AG09319 (cell line): ENCODE measurements around the gene MGAT4A.
"Not testable (repeated sequence)": the region's sequence is repeated elsewhere in the genome, so short reads cannot be mapped to it uniquely, and the experiment has no call there.

Source experiments
- DNase-seq: peaks from one replicate; pipeline ENCODE4 v3.0.0-alpha.2; 2010; ENCODE audit warnings: low read depth; ENCODE audit errors: extremely low read depth
- TF ChIP-seq, protein P1 (sequence below): IDR thresholded peaks from 2 replicates; pipeline ENCODE4 v1.5.1; 2011; ENCODE audit warnings: low read depth, mild to moderate bottlenecking, inconsistent platforms, low read length, moderate library complexity

The MGAT4A gene

DNA sequence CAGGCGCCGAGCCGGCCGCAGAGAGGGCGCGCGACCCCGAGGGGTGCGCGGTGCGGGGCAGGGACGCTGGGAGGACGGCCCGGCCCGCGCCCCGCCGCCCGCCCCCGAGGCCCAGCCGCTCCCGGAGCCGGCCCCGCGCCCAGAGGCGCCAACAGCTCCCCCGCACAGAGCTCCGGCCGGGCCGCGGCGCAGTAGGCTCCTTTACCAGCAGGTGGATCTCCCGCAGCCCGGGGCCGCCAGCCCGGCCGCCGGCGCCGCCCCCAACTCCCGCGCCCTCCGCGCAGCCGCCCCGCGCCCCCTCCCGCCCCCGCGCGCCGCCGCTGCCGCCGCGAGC lies 258 bp downstream of the MGAT4A start:
- DNase-seq: no peak
- TF ChIP-seq, protein P1, sequence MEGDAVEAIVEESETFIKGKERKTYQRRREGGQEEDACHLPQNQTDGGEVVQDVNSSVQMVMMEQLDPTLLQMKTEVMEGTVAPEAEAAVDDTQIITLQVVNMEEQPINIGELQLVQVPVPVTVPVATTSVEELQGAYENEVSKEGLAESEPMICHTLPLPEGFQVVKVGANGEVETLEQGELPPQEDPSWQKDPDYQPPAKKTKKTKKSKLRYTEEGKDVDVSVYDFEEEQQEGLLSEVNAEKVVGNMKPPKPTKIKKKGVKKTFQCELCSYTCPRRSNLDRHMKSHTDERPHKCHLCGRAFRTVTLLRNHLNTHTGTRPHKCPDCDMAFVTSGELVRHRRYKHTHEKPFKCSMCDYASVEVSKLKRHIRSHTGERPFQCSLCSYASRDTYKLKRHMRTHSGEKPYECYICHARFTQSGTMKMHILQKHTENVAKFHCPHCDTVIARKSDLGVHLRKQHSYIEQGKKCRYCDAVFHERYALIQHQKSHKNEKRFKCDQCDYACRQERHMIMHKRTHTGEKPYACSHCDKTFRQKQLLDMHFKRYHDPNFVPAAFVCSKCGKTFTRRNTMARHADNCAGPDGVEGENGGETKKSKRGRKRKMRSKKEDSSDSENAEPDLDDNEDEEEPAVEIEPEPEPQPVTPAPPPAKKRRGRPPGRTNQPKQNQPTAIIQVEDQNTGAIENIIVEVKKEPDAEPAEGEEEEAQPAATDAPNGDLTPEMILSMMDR: peak; percentile 3

DNA sequence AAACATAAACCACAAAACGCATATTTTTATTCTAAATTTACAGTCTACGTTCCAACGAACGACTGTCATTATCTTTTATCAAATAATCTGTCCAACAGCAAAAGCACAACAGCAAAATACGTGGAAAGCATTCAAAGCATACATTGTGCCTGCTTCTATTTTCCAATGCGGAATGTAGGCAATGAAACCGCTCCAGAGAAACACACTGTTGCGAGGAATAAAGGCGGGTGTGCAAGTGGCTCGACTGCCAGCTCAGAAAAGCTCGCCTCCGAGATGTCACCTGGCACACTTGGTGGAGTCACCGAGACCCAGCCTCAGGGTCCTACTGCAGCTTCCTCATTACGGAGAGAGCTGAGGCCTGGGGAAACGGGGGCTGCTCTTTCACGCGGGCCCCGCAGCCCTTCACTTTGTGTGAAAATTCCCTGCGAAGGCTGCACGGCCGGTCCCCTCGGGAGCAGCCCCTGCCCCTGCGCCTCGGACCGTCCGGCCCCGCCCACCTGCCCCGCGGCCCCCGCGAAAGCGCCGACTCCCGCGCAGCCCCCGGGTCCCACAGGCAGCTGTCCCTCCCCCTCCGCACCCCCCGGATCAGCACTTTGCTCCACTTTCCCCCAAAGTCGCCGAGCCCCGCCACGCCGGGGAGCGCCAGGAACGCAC lies 752 bp downstream of the MGAT4A start:
- TF ChIP-seq, protein P1: no peak
- no peak for DNase-seq

DNA sequence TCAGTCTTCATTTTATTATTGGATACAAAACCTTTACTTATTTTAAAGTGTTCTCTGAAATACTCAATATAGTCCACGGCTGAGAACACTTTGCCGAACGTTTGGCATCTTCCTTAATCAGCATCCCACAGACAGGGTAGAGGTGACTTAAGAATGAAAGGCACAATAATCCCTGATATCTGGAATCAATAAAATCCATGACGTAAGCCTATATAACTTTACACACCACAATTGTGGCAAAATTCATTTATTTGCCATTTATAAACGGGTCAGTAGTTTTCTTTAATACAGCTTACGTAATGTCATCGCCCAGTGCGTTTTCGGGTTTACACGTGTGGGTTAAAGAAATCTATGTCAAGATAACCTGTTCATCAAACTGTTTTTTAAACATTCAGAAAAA lies 1.3 kb downstream of the MGAT4A start:
- no peak for DNase-seq
- TF ChIP-seq, protein P1: no peak

DNA sequence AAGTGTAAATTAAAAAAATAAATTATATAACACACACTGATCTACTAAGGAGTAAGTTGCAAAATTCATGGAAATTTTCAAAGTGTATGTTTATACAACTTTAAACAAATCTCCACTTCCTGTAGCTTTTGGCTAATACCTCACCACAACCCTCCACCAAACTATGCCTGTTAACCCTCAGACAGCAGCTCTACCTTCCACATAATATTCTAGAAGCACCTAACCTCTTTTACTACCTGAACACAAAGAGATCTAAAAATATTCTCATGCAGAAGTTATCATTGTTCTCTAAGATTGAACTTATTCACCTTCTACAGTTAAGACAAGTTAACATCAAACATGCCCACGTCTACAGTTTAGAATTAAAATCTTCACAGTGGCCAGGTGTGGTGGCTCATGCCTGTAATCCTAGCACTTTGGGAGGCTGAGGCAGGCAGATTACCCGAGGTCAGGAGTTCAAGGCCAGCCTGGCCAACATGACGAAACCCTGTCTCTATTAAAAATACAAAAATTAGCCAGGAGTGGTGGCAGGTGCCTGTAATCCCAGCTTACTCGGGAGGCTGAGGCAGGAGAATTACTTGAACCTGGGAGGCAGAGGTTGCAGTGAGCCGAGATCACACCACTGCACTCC lies 2.7 kb downstream of the MGAT4A start:
- not testable (repeated sequence) for DNase-seq

DNA sequence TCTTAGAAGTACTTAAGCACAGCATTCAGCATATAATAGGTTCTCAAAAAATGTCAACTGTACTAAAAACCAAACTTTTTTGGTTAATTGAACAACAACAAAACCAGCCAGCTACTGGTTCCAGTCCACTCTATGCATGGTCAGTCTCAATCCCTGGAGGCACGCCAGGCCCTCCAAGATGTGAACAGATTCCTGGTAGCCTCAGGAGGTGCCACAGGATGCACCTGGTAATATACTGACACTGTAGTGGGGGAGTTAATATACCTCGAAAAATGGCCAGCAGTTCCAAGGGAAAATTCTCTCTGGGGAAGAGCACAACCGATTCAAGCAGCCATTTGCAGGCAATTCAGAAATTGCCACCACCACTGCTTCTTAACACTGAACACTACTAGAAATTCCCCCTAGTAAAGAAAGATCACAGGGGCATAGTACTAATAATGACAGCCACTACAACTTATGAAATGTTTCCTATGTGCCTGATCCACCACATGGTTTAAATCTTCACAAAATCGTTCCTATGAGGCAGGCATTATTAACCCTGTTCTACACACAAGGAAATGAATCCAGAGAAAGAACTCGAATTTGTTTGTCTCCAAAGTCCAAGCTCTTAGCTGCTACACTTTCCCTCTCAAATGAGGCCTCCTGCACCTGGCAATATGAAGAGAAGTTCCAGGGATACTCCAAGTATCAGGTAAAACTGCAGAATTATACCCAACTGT lies 3.4 kb downstream of the MGAT4A start:
- no peak for DNase-seq
- TF ChIP-seq, protein P1: no peak

DNA sequence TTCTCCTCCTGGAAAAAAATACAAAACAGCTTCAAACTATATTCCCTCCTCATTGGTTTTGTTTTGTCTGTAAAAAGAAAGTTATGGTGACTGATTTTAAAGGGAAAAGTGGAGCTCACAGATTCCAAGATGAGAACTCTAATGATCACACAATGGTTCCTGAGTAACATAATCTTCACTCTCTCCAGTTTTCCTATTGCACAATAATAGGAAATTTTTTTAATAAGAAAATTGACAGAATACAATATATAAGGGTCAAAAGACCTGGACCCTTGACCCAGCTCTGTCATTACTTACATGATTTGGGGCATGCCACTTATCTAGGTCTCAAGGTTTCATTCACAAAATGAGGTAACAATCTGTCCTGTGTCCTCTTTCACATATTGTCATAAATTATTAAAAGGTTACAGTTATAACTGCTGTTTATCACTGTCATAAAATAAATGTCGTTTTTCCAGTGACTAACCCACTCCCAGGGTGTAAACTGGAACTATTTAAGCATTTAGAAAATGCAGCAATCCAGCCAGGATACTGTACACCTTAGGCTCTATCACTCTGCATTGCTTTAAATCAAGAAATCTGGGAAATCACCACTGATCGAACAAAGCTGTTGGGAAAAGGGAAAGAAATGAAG lies 4.1 kb downstream of the MGAT4A start:
- TF ChIP-seq, protein P1: no peak
- DNase-seq: no peak

DNA sequence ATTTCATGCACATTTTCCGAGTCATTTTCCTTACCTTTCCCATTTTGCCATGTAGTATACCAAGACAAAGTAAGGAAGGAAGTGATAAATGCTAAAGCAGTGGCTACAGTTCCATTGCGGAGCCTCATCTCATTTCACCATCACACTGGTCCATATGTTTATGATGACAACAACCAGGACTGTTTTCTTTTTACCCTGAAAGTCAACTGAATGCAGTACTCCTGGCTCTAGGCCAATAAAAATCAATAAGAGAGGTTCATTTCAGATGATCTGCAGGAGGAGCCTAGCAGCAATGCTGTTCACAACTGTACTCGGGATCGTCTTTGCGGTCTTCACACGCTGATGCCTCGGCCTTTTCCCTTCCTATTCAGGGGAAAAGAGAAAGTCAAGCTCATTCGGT lies 4.7 kb downstream of the MGAT4A start:
- TF ChIP-seq, protein P1: no peak
- no peak for DNase-seq
